NCI-H345 (cell line): ENCODE results near the gene TFPI.
A peak's percentile ranks its signal among the peaks of the same experiment; 100 is the strongest.

ENCODE experiments used
- DNase-seq: peaks from one replicate; lab custom pipeline; 2025; lab: John Stamatoyannopoulos, UW

TFPI gene

GRCh38 chr2:187466129-187466792 is 88.0 kb downstream of the TFPI start:
- DNase-seq: no peak

- no peak for DNase-seq
Observed at GRCh38 chr2:187462839-187463238, 91.4 kb downstream of the TFPI start.

- no peak for DNase-seq
Observed at GRCh38 chr2:187461294-187462261, 92.7 kb downstream of the TFPI start.

GRCh38 chr2:187459256-187459655 is 95.0 kb downstream of the TFPI start:
- no peak for DNase-seq

DNA sequence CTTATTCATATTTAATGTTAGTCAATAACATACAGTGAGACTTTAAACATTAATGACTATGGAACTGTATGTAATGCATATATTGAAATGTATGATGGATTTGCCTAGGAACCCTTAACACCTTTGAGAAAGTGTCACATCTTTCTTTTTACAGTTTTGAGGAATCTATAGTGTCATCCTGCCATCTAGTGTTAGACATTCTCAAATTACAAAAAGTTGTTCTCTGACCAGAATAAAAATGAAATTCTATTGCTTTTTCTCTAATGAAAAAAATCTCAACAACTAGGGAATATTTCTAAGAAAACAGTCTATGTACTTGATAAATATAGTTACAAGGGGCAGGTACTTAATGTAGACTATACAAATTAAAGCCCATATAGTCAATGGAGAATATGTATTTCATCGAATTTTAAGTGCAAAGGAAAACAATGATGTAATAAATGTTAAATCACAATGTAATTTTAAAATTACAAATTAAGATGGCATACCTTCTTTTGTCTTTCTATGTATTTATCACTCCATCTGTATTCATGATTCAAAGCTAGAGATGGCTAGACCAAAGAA is 101.1 kb downstream of the TFPI start:
- DNase-seq: peak; percentile 13

- DNase-seq: no peak
Observed at GRCh38 chr2:187451510-187451909, 102.7 kb downstream of the TFPI start.

DNA sequence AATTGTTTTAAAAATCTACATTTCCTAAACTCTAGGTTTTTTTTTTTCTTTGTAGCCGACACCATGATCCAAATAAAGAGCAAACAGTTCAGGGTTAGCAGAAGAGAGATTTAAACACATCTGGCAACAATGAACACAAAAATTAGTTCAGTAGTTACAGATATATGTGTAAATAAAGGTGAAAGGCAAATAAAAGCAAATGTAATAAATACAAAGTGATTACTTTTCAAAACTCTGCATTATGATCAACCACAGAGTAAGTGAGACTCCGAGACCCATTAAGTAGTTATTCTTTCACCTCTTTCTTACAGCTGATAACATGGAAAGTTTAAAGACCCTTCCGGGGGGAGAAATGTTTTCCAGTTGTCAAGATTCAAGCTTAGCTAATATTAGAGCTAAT is 106.9 kb downstream of the TFPI start:
- DNase-seq: no peak

- no peak for DNase-seq
Observed at GRCh38 chr2:187446711-187447110, 107.5 kb downstream of the TFPI start.

- DNase-seq: no peak
Observed at GRCh38 chr2:187445051-187445450, 109.2 kb downstream of the TFPI start.

GRCh38 chr2:187442778-187443177 is 111.5 kb downstream of the TFPI start:
- DNase-seq: no peak

DNA sequence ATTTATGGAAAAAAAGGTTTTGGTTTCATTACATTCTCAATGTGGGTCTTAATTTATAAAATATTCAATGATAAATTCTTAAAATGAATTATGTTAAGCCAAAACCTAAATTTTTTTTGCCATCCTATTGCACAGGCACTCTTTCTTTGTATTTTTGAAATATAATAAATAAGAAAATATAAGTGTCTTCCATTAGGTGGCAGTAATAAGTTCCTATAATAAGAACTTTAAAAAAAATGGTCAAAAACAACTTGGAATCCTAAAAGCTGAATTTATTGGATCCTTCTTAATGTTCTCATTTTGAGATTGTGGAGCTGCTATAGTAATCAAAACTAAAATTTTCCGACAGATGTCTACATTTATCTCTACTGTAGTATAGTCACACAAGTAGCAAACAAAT is 111.9 kb downstream of the TFPI start:
- no peak for DNase-seq

DNA sequence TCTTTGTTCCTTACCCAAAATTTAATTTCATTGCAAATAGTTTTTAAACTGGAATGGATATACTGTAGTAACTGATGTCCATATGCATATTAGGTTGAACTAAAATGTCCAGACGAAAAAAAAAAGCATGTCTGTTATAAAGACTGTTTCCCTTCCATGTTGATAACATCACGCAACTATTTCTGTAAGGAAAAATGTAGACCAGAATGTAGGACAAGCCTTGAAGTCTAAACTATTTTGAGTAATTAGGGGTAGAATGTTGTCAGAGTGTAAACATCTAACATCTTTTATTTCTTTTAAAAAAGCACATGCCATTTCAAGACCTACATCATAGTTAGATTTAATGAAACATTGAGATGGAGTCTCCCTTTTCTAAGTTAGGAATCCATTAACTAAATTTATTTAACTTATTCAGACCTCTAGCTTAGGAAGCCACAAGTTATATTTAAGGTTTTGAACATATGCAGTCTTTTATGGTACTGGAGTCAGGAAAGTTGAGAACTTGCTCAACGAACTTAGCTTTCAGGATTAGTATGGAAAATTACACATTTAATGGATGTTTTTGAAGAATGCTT is 114.0 kb downstream of the TFPI start:
- no peak for DNase-seq

- DNase-seq: no peak
Observed at GRCh38 chr2:187438455-187438854, 115.8 kb downstream of the TFPI start.

DNA sequence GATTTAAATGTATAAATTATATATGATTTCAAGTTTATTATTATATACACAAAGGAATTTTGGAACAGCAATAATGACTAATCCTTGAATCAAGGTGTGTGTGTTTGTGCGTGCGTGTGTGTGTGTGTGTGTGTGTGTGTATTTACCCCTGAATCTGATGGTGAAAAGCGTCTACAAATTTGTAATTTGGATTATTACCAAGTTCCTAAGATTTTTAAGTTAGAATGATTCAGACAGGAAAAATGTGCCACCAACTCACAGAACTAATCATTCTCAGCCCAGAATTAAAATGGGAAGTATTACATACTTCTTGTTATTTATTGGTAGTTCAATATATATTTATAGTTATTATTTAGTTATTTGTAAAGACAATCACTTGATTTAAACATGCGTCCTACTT is 118.5 kb downstream of the TFPI start:
- DNase-seq: no peak

DNA sequence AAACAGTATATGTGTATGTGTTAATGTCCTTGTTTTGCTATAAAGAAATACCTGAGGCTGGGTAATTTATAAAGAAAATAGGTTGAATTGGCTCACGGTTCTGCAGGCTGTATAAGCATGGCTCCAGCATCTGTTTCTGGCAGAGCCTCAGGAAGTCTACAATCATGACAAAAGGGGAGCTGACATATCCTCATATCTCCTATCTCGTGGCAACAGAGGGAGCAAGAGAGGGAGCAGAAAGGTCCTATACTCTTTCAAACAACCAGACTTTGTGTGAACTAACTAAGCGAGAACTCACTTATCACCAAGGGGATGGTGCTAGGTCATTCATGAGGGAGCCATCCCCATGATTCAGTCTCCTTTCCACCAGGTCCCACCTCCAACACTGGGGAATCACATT is 119.2 kb downstream of the TFPI start:
- no peak for DNase-seq

DNA sequence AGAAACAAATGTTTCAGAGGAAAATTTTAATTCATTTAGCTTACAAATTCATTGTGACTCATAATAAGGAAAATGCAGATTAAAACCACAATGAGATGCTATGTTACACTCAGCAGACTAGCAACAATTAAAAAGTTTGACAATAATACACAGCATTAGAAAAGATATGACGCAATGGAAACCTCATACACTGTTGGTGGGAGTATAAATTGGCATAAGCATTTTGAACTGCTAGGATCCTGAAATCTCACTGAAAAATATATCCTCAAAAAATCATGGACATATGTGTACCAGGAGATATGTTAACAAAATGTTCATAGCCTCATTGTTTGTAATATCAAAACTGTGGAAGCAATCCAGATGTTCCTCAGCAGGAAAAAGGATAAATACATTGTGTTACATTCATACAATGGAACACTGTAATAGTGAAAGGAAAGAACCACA is 119.9 kb downstream of the TFPI start:
- no peak for DNase-seq

GRCh38 chr2:187431911-187432310 is 122.3 kb downstream of the TFPI start:
- no peak for DNase-seq

DNA sequence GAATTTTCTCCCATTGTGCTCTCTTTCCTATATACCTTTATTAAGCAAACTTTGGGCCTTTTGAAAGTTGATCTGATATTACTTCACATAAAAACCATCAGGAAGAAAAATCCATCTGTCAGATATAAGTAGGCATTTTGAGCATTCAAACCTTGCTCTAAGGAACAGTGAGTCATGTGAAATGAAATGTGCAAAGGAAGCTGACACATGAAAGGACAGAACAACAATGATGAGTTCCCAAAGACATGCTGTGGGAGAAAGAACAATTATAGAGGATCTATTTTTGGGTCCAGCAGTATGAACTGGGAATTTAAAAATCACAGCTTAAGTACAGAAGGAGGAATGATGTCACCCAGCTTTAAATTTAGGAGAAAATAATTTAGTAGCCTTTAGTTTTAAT is 124.2 kb downstream of the TFPI start:
- no peak for DNase-seq

DNA sequence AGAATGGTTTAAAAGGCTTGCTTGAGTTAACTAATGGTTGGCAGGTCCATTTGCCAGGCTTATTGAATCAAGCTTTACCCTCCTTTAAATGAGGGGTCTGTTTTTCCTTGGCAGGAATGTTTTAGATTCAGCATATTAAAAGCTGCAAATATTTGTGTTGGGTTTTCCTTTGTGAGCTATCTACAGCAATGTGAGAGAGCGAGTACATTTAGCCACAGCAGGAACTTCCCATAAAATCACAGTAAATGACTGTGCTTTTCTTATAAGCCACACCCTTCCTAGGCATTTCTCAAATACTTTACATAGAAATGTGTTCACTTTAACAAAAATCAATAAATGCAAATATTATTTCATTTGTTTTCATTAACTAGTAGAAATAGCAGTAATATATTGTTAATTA is 130.1 kb downstream of the TFPI start:
- DNase-seq: no peak

- no peak for DNase-seq
Observed at GRCh38 chr2:187422282-187422681, 132.0 kb downstream of the TFPI start.

GRCh38 chr2:187421519-187421918 is 132.7 kb downstream of the TFPI start:
- DNase-seq: no peak

DNA sequence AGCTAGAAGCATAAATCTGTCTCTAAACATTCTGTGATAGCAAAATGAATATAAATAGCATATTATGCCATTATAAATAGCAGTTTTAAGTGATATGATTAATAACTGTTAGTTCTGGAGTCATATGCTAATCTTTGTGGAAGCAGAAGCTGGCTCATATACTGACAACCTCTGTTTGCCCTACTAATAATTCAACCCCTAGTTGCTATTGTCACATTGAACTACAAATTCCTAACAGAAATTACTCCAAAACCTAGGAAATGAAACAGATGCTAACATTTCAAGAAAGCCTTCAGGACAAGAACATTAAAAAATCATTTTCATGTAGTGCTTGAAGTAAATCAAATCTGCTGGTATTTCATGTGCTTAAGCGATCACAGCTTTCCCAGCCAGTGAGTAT is 134.4 kb downstream of the TFPI start:
- DNase-seq: no peak

DNA sequence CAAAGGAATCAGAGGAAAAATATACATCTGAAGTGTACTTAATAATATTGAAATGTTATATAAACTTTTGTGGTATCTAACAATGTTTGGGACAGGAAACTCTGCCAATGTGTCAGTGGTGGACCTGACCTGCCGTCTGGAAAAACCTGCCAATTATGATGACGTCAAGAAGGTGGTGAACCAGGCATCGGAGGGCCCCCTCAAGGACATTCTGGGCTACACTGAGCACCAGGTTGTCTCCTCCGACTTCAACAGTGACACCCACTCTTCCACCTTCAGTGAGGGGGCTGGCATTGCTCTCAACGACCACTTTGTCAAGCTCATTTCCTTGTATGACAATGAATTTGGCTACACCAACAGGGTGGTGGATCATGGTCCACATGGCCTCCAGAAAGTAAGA is 138.8 kb downstream of the TFPI start:
- no peak for DNase-seq
